RWPE2 (cell line): ENCODE results near the gene CLEC18A.
A peak's percentile ranks its signal among the peaks of the same experiment; 100 is the strongest.

ENCODE experiments used
- ATAC-seq: fragments of 200-7000 bp; cut with Tn5 transposase; 3 replicates; pipeline ENCODE4 v1.9.1; 2021; ENCODE audit warnings: low read depth
- DNase-seq: peaks from one replicate; pipeline ENCODE4 v3.0.0-alpha.2; 2020; ENCODE audit warnings: low spot score
- H3K27ac ChIP-seq: fragments of 450-650 bp; 2 replicates; pipeline ENCODE4 v1.5.1; 2017; ENCODE audit warnings: mild to moderate bottlenecking; ENCODE audit not compliant: poor library complexity, severe bottlenecking
- H3K27me3 ChIP-seq: fragments of 250-450 bp; sonication (Bioruptor Pico); 2 replicates; pipeline ENCODE4 v1.5.1; 2021; ENCODE audit warnings: mild to moderate bottlenecking, moderate library complexity; ENCODE audit not compliant: insufficient read depth, poor library complexity, severe bottlenecking
- H3K36me3 ChIP-seq: fragments of 250-450 bp; sonication (Bioruptor Pico); 2 replicates; pipeline ENCODE4 v1.5.1; 2020; ENCODE audit warnings: low read depth, mild to moderate bottlenecking, moderate library complexity
- H3K4me1 ChIP-seq: fragments of 250-450 bp; sonication (Bioruptor Pico); 2 replicates; pipeline ENCODE4 v1.5.1; 2021; ENCODE audit warnings: mild to moderate bottlenecking, moderate library complexity; ENCODE audit not compliant: insufficient read depth, poor library complexity, severe bottlenecking
- H3K4me3 ChIP-seq: fragments of 250-450 bp; sonication (Bioruptor Pico); 2 replicates; pipeline ENCODE4 v1.5.1; 2021; ENCODE audit warnings: mild to moderate bottlenecking, moderate library complexity; ENCODE audit not compliant: severe bottlenecking
- H3K9me3 ChIP-seq: fragments of 250-450 bp; sonication (Bioruptor Pico); 2 replicates; pipeline ENCODE4 v1.5.1; 2021; ENCODE audit warnings: mild to moderate bottlenecking, moderate library complexity; ENCODE audit not compliant: severe bottlenecking
- TF ChIP-seq, protein P1 (sequence below): fragments of 450-650 bp; IDR thresholded peaks from one replicate; pipeline ENCODE4 v1.5.1; 2017; ENCODE audit warnings: mild to moderate bottlenecking, moderate library complexity; ENCODE audit not compliant: poor library complexity, severe bottlenecking

Gene CLEC18A

DNA sequence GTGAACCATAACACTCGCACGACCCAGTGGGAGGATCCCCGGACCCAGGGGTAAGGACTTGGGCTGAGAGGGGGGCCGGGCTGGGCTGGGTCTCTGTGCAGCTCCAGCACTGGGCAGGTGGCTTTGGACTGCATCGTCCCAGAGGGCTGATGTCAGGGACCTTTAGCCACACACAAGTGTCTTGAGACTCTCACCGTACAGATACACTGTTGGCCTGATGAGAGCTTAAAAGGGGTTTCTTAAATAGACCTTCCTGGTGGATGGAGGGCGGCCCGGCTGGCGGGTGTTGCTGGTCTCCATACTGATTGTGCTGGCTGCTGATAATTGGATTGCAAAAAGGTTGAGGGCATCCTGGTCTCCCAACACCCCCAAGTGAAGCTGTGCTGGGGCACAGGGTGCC, 21.7 kb upstream of the CLEC18A start:
- H3K27ac ChIP-seq: no peak overlapping the region
- no peaks in the 10 kb centered on the region for H3K27me3 ChIP-seq
- peaks cover 7% of the 10 kb centered on the region for H3K4me1 ChIP-seq
- no peak overlapping the region for H3K4me3 ChIP-seq
- ATAC-seq: no peak
- H3K36me3 ChIP-seq: peaks cover 22% of the 10 kb centered on the region
- TF ChIP-seq, protein P1, sequence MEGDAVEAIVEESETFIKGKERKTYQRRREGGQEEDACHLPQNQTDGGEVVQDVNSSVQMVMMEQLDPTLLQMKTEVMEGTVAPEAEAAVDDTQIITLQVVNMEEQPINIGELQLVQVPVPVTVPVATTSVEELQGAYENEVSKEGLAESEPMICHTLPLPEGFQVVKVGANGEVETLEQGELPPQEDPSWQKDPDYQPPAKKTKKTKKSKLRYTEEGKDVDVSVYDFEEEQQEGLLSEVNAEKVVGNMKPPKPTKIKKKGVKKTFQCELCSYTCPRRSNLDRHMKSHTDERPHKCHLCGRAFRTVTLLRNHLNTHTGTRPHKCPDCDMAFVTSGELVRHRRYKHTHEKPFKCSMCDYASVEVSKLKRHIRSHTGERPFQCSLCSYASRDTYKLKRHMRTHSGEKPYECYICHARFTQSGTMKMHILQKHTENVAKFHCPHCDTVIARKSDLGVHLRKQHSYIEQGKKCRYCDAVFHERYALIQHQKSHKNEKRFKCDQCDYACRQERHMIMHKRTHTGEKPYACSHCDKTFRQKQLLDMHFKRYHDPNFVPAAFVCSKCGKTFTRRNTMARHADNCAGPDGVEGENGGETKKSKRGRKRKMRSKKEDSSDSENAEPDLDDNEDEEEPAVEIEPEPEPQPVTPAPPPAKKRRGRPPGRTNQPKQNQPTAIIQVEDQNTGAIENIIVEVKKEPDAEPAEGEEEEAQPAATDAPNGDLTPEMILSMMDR: no peak
- no peak for DNase-seq
- H3K9me3 ChIP-seq: no peaks in the 10 kb centered on the region

DNA sequence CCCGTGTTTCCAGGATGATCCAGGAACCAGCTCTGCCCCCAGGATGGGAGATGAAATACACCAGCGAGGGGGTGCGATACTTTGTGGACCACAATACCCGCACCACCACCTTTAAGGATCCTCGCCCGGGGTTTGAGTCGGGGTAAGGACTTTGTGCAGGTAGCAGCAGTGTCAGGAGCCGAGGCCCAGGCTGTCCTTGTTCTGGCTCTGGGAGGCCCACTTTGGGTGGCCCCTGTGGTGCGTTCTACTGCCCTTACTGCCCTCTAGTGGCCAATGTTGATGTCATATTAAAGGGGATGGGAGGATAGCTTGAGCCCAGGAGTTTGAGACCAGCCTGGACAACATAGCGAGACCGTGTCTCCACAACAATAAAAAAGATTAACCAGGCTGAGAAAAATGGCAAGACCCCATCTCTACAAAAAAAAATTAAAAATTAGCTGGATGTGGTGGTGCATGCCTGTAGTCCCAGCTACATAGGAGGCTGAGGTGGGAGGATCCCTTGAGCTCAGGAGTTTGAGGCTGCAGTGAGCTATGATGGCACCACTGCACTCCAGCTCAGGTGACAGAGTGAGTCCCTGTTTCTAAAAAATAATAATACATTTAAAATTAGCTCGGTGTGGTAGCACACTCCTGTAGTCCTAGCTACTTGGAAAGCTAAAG, 20.9 kb upstream of the CLEC18A start:
- H3K27ac ChIP-seq: no peak overlapping the region
- ATAC-seq: peak; percentile 78
- TF ChIP-seq, protein P1: peak; percentile 86
- H3K36me3 ChIP-seq: peaks cover 22% of the 10 kb centered on the region
- no peaks in the 10 kb centered on the region for H3K9me3 ChIP-seq
- DNase-seq: no peak
- H3K4me1 ChIP-seq: peaks cover 3% of the 10 kb centered on the region
- H3K27me3 ChIP-seq: no peaks in the 10 kb centered on the region
- H3K4me3 ChIP-seq: no peak overlapping the region

DNA sequence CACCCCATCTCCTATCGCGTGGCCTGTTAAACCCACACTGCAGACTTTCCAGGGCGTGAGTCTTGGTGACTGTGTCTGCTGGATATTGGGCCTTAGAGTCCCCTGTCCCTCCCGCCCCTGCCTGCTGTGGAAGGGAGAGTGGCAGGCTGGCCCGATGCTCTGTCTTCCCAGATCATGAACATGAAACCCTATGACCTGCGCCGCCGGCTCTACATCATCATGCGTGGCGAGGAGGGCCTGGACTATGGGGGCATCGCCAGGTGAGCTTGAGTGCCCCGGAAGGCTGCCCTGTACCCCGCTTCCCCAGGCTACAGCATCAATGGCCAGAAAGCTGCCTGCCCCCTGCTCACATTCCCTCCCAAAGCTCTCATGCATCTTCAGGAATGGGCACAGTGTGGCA, 19.5 kb upstream of the CLEC18A start:
- no peaks in the 10 kb centered on the region for H3K9me3 ChIP-seq
- no peak for ATAC-seq
- DNase-seq: no peak
- TF ChIP-seq, protein P1: no peak
- H3K4me3 ChIP-seq: no peak overlapping the region
- no peak overlapping the region for H3K27ac ChIP-seq
- H3K36me3 ChIP-seq: peaks cover 23% of the 10 kb centered on the region
- H3K27me3 ChIP-seq: no peaks in the 10 kb centered on the region
- no peaks in the 10 kb centered on the region for H3K4me1 ChIP-seq

DNA sequence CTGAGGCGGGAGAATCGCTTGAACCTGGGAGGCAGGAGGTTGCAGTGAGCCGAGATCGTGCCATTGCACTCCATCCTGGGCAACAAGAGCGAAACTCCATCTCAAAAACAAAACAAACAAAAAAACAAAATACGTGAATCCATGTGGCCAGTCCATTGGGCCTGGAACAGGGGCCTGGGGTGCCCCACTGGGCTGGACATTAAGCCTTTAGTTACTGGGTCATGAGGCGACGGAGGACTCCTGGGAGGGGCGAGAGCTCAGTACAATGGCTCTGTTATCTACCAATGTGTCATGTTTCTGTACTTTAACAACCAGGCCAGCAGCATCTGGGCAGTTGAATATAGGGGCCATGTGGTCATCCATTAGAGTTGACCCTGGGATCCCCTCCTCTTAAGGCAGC, 18.9 kb upstream of the CLEC18A start:
- Histone ChIP-seq H3K36me3 (peaks cover 27% of the 10 kb centered on the region), H3K27me3 (no peaks in the 10 kb centered on the region), H3K9me3 (no peaks in the 10 kb centered on the region), H3K27ac (no peak overlapping the region), H3K4me3 (no peak overlapping the region), H3K4me1 (no peaks in the 10 kb centered on the region)
- TF ChIP-seq, protein P1: no peak
- ATAC-seq (no peak), DNase-seq (no peak)

DNA sequence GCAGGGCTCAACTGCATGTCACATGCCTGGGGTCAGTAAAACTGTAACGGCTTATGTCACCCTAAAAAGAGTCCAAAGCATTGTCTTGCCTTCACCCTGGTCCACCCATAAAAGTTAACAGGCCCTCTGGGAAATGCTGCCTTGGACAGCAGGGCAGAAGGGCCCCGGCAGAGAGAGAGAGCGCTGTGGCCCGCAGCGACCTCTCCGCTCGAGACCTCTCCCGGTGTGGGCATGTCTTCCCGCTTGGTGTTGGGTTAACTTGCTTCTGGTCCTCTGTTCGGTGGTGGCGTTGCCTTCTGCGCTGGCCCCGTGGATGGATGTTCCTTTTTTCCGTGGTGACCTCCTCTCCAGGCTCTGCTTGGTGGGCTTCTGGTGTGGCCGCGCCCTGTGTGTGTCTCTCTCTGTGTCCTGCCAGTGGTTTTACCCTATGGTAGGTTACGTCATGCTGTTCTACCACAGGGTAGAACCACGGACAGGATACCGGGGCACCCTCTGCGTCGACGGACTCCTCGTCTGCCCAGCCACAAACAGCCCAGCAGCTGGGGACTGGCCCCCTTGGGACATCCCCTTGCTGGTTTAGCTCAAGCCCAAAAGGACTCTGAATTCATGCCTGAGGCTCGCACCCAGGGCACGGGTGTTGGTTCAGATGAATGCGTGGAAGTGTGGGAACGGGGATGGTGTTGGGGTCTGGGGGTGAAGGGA, 18.3 kb upstream of the CLEC18A start:
- peaks cover 27% of the 10 kb centered on the region for H3K36me3 ChIP-seq
- H3K9me3 ChIP-seq: no peaks in the 10 kb centered on the region
- ATAC-seq (no peak), DNase-seq (no peak)
- H3K4me3 ChIP-seq: no peak overlapping the region
- no peak overlapping the region for H3K27ac ChIP-seq
- TF ChIP-seq, protein P1: no peak
- H3K4me1 ChIP-seq: no peaks in the 10 kb centered on the region
- H3K27me3 ChIP-seq: no peaks in the 10 kb centered on the region
